Mammary epithelial cell (primary cell): ENCODE results near the gene TLCD3B.

ENCODE experiments used
- CTCF ChIP-seq, 2 donors: IDR thresholded peaks in 1 of 2; conservative IDR thresholded peaks in 1 of 2; 2 replicates each; pipeline ENCODE4 v1.5.1; 2011 to 2012; ENCODE audit warnings: inconsistent platforms in 2 of 2, low read length in 2 of 2, mild to moderate bottlenecking in 2 of 2, control low read depth in 1 of 2, low read depth in 1 of 2; ENCODE audit not compliant: insufficient read depth in 1 of 2; ENCODE audit errors: extremely low read depth in 1 of 2
- EZH2 ChIP-seq: IDR thresholded peaks from 2 replicates; pipeline ENCODE4 v1.6.1; 2012; ENCODE audit warnings: low read length, inconsistent platforms, borderline replicate concordance

DNA sequence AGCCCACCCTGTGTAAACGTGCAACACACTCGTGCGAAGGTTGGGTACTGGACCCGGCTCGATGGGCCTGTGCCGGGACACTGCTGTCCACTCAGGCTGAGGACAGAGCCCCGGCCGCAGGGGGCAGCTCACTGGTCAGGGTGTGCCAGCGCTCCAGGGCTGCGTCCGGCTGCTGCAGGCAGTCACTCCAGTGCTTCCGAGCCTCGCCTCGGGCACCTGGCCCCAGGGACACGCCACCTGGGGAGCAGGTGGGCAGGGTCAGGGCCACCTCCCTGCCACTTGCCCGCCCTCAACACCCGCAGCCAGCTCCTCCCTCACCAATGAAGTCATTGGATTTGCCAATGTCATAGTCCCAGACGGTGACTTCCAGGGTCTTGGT, 25.0 kb downstream of the TLCD3B start:
- TF ChIP-seq CTCF (conservative IDR thresholded peaks at IDR 0.05 in 1 of 2, IDR thresholded peaks at IDR 0.05 in 1 of 2; ENCODE audit: extremely low read depth in 1 of 2, insufficient read depth in 1 of 2, low read depth in 1 of 2, low read length in 2 of 2) (no peak), EZH2 (no peak)
